ENCODE results near the gene MACF1.
"Not testable (repeated sequence)": the region's sequence is repeated elsewhere in the genome, so short reads cannot be mapped to it uniquely, and the experiment has no call there.

MACF1 gene

DNA sequence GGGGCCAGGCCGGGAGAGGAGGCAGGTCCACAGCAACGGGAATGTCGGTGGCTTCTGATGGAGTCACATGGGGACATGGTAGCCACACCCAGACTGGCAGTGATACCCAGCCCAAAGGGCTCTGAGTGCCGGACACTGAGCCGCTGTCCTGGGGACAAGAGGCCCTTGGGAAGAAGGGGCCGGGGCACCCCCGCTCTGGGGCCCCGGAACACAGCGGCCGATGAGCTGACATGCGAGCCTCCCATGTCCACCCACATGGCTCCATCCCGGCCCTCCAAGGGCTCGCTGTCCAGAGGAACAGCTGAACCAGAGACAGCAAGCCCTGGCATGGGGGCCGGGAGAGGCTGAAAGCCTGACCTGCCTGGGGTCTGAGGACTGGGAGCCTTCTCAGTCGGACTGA, 294.3 kb downstream of the MACF1 start:
- DNase-seq = not testable (repeated sequence)

DNA sequence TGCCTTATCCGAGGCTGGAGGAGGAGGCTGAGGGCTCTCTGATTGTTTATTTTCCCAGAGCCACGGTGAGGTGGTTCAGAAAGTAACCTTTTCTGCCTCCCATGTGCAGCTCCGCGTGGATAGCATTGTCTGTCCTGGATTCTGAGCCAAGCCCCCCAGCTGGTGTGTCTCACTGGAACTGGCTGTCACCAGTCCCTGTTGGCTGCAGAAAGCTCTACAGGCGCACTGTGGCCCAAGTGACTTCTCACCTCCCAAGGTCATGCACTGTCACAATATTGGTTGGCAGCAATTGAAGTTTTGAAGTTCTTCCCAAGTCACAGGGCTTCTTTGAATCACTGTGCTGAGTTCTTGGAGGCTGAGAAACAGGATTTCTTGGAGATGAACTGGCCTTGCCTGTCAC, 295.2 kb downstream of the MACF1 start:
- DNase-seq = no peak

DNA sequence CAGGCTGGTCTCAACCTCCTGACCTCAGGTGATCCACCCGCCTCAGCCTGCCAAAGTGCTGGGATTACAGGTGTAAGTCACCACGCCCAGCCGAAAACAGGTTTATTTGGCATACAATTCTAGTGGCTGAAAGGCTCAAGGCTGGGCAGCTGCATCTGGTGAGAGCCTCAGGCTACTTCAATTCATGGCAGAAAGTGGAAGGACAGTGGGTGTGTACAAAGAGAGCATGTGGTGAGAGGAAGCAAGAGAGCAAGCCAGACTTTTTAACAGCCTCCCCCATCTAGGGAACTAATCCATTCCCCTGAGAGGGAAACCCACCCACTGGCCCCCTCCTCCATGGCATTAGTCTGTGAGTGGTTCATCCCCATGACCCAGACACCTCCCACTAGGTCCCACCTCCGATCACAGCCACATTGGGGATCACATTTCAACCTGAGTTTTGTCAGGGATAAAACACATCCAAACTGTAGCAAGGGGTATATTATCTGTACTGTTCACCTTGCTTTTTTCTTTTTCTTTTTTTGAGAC, 296.4 kb downstream of the MACF1 start:
- no peak for DNase-seq

DNA sequence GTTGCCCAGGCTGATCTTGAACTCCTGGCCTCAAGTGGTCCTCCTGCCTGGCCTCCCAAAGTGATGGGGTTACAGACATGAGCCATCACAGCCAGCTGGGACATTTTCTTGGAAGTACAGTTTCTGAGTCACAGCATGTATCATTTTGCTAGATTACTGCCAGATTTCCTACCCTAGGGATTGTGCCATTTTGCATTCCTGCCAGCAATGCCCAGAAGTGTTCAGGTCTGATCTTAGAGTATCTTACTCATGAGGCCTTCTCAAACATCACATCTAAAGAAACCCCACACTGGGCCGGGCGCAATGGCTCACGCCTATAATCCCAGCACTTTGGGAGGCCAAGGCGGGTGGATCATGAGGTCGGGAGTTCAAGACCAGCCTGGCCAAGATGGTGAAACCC, 297.2 kb downstream of the MACF1 start:
- no peak for DNase-seq

DNA sequence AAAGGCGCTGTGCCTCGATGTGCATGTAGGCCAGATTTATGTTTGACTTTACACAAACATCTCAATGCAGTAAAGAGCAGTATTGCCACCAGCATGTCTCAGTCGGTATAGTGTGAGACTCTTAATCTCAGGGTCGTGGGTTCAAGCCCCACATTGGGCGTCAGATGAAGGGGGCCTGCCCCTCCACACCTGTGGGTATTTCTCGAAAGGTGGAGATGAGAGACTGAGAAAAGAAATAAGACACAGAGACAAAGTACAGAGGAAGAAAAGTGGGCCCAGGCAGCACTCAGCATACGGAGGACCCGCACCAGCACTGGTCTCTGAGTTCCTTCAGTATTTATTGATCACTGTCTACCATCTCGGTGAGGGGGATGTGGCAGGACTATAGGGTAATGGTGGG, 299.9 kb downstream of the MACF1 start:
- DNase-seq = not testable (repeated sequence)

DNA sequence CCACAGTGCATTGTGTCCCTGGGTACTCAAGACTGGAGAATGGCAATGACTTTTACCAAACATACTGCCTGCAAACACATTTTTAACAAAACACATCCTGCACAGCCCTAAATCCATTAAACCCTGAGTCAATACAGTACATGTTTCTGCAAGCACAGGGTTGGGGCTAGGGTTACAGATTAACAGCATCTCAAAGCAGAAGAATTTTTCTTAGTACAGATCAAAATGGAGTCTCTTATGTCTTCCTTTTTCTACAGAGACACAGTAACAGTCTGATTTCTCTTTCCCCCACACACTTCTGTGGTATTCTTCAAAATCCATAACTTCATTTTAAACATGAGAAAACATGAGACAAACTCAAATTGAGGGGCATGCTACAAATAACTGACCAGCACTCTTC, 300.8 kb downstream of the MACF1 start:
- DNase-seq = no peak

DNA sequence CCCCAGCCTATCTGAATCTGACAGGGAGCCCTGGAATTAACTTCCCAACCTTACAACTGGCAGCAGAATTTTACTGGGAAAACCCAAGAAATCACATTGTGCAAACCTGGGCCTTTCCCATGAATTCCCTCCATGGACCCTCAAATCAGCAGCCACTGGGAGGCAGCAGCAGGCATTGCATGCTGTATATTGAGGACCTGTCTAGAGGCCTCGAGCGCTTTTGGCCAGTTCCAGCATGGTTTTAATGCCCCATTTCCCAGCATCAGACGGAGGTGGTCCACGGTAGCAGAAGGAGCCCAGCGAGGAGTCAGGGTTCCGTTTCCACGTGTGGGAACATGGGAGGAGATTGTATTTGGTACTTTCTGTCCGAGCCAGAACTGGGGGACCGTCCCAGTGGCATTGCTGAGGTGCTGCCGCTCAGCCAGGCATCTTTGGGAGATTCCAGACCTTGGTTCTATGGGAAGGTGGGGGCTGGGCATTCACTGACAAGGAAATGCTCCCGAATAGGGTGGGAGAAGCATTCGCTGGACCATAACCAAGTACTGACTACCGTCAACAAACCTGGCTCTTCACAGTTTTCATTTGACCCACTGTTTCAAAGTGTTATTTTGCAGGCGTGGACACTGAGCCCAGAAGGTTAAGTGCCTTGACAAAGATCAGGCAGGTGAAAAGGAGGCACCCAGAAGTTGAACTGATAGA, 302.9 kb downstream of the MACF1 start:
- no peak for DNase-seq

DNA sequence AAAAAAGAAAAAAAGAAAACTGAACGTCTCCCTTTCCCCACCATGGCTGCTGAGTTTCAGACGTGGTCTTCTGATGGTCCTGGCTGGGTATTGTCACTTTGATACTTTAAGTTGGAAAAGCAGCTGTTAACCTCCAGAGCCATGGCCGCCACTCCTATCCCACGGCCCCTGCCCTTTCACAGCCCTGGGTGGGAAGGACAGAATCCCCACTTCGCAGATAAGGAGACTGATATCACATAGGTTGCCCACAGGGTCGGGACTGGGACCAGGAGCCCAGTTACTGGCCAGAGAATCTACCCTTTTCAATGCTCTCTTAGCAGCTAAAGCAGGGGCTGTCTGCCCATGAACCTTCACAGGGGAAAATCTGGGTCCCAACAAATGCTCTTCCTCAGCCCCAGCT, 303.8 kb downstream of the MACF1 start:
- no peak for DNase-seq

DNA sequence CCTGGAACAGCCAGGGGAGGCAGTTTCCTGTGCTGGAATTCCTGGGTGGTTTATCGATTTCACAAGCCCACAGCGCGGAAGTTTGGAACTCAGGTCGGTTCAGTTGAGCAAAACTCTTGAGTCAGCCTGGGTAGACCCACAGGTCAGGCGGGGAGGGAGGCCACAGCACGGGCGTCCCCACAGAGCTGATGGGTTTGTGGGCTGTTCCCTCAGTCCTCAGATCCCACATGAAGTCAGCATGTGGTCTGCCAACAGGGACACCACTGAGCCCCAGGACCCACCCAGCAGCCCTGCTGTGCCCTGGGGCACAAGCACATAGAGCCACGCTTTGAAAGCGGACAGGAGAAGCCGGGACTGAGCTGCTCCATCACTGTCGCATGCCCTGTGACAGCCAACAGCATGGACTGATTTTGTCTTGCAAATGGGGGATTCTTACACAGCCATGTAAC, 304.4 kb downstream of the MACF1 start:
- no peak for DNase-seq

DNA sequence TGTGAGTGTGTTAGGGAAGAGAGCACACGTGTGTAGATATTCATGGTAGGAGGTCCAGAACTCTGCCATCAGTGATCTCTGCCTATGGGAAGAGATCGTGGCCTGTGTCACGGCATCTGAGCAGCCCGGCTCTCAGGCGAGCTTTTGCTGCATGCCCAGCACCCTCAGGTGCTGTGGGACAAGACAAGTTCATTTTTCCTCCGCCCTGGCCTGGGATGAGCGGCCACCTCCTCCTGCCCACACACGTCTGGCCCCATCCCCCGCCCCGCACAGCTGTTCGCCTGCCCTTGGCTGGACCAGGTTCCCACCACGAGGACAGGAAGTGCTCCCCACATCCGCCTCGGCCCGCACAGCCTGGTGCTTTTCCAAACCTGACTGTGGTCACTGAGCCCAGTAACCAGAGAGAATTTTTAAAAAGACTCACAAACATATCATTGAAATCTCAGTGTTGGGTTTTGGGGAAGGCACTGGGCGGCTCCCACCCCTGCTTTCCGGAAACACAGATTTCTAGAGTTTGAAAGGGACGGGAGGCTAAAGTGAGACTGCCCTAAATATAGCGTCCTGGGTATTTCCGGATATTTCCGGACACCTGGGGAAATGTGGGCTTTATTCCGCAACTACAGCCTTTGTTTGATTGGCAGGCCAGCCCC, 305.0 kb downstream of the MACF1 start:
- no peak for DNase-seq

DNA sequence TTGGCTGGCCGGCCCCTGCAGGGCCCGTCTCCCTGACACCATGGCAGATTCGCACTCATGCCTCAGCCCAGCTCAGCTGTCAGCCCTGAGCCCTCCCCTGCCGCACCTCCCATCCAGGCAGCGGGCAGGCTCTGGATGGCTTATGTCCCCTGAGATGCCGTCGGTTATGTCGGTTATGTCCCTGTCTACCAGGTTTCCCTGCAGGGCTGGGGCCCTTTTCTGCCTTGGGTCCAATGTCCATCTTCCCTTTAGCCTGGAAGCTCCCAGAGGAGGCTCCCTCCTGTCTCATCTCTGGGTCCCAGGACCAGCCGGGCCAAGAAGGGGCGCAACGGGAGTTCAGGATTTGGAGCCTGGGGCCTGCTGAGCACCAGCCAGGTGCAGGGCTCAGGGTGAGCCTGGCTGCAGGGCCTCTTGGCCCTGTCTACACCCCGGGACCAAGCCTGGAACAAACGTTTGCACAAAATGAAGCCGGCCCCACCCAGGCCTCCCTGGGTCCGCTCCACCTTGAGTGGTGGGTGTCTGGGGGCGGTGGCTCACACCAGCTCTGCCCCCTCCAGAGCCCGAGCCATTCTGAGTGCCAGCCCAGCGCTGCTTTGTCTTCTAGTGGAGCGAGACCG, 306.2 kb downstream of the MACF1 start:
- not testable (repeated sequence) for DNase-seq

DNA sequence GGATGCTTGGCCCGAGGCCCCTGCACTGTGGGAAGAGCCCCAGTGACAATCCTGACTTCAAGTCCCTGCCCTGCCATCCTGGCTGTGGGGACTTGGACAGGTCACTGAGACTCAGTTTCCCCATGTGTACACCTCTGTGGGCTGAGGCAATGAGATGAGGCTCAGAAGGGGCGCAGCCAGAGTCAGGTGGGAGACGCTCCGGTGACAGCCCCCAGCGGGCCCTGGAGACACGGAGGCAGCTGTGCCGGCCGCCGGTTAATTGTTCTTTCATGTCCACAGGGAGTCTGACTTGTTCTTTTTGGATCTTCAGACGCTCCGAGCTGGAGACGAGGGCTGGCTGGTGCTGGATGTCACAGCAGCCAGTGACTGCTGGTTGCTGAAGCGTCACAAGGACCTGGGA, 307.0 kb downstream of the MACF1 start:
- DNase-seq = not testable (repeated sequence)

DNA sequence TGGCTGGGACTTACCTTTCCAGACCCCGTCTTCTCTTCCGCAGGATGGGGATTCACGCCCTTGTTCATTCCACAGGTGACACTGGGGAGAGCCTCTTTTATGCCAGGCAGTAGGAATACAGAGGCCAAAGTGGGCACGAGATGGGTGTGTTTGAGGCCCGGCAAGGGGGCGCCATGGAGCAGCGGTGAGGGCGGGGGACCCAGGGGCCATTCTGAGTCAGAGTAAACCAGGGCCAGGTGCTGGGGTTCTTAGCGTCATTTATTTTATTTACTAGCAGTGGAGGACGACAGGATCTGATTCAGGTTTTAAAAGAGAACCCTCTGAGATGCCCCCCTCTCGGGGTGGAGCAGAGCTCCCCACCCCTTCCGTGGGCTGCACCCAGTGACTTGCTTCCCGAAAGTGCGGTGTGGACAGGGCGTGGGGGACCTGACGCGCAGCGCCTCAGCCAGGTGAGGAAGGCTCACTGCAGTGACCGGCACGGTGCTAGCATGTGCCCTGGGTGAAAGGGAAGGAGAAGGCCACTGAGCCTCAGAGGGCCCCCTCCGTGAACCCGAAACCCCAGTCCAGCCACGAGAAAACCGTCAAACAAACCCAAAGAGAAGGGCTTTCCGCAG, 307.8 kb downstream of the MACF1 start:
- DNase-seq = not testable (repeated sequence)

DNA sequence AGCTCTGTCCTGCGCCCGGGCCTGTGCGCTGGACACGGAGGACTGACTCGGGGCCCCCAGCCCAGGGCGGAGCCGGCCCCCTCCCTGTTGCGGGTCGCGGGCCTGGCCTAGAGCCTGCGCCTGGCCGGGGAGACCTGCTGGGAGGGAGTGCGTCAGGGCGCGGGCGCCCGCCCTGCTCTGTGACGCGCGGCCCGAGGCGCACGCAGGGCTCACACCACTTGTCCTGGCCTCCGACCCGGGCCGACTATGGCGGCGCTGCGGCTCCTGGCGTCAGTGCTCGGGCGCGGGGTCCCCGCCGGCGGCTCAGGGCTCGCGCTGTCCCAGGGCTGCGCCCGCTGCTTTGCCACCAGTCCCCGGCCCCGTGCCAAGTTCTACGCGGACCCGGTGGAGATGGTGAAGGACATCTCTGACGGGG, 310.2 kb downstream of the MACF1 start:
- DNase-seq = not testable (repeated sequence)

DNA sequence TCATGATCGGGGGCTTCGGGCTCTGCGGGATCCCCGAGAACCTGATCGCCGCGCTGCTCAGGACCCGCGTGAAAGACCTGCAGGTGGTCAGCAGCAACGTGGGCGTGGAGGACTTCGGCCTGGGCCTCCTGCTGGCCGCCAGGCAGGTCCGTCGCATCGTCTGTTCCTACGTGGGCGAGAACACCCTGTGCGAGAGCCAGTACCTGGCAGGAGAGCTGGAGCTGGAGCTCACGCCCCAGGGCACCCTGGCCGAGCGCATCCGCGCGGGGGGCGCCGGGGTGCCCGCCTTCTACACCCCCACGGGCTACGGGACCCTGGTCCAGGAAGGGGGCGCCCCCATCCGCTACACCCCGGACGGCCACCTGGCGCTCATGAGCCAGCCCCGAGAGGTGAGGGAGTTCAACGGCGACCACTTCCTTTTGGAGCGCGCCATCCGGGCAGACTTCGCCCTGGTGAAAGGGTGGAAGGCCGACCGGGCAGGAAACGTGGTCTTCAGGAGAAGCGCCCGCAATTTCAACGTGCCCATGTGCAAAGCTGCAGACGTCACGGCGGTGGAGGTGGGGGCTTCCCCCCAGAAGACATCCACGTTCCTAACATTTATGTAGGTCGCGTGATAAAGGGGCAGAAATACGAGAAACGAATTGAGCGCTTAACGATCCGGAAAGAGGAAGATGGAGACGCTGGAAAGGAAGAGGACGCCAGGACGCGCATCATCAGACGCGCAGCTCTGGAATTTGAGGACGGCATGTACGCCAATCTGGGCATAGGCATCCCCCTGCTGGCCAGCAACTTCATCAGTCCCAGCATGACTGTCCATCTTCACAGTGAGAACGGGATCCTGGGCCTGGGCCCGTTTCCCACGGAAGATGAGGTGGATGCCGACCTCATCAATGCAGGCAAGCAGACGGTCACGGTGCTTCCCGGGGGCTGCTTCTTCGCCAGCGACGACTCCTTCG, 310.9 kb downstream of the MACF1 start:
- DNase-seq = not testable (repeated sequence)

DNA sequence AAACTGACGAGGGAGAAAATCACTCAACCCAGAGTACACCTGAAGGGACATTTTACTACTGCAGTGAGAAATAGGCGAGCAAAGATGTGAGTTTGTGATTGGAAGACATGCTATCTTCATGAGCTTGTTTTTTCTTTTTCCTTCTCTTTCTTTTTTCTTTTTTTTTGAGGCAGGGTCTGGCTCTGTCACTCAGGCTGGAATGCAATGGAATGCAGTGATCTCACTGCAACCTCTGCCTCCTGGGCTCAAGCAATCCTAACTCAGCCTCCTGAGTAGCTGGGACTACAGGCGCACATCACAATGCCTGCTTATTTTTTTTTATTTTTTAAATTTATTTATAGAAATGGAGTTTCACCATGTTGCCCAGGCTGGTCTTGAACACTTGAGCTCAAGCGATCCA, 312.3 kb downstream of the MACF1 start:
- not testable (repeated sequence) for DNase-seq

DNA sequence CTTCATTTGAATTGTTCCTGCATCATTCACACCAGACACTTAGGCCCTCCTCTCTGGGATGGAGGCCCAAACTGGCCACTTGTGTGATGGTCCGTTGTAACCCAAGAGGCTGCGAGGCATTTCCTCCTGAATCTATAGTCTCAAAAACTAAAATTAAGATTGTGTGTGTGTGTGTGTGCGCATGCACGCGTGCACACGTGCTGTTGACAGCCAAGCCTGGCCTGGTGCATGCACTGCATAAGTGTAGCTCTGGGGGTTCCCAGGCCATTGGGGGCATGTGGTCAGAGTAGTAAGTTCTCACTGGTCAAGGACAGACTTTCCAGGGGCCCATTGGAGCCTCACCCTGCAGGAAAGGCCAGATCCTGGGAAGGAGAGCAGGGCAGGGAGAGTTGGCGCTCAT, 313.4 kb downstream of the MACF1 start:
- not testable (repeated sequence) for DNase-seq

DNA sequence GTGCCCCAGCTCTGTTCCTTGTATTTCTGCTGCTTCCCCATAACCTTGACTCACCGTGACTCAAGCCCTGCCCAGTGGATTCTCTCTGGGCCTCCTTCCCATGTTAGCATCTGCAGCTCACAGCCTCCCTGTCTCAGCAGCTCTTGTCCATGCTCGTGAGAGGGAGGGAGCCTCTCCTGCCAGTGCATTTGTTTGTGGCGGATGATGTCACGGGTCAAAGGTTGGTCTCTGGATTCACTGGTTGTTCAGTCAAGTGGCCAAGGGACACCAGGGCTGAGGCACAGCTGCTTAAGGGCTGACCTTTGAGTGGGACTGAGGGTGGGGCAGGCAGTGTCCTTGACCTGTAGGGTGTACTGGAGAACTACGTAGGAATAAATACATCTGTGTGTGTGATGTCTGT, 314.9 kb downstream of the MACF1 start:
- not testable (repeated sequence) for DNase-seq

DNA sequence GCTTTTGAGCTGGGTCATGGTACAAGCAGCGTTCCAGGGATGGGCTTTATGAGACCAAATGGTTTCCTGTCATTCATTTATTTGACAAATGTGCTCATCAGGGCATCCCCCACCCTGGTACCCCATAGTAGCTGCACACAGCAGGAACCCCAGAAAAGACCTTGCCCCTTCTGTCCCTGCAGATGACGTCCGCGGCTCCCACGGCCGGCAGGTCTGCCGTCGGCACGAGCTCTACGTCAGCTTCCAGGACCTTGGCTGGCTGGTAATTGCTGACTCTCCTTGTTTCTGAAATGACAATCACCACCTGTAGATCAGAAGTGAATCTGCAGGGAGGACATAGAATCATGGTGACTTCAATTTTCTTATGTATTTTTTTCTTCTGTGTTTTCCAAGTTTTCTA, 317.7 kb downstream of the MACF1 start:
- not testable (repeated sequence) for DNase-seq

DNA sequence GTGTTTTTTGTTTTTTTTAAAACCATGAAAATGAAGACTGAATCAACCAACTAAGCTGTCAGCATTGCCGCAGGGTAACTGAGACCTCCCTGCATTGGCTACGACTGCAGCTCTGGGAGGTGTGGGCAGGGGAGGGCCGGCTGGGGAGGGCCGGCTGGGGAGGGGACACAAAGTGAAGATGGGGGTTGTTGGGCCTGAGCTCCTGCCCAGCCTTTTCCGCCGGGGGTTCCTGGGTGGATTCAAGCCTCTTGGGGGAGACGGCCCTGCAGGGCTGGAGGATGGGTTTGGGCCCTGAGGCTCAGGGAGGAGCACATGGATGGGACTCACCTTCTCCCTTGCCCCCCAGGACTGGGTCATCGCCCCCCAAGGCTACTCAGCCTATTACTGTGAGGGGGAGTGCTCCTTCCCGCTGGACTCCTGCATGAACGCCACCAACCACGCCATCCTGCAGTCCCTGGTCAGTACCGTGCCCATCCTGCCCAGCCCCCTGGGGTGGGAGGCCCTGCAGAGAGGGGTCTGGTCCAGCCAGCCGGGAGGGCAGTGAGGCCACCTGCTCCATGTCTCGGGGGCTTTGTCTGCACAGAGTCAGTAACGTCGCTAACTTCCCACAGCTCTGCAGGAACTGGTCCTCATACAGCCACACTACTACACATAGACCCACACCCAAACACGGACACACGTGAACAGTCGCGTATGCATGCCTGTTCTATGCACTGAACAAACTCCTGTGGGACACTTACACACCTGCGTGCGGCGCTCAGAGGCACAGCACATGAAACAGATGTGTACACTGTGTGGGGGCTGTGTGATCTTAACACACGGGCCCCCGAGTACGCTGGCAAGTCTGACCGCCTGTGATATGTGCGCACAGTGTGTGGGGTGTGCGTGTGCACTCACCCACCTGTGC, 318.4 kb downstream of the MACF1 start:
- DNase-seq = no peak

DNA sequence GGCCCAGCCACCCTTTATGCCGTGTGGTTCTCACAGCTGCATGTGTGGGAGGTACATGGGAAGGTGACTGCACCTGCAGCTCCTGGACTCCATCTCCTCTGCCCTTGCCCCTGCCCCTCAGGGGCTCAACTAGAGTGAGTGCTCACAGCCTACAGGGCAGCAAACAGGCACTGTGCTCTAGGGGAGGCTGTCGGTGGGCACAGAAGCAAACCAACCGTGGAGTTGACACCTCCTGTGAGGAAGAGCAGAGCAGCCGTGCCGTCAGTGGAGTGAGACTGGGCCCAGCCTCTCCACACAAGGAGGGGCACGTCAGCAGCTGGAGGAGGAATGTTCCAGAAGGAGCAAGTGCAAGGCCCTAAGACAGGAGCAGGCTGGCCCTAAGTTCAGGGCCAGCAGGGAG, 319.7 kb downstream of the MACF1 start:
- no peak for DNase-seq
